SK-N-SH treated with all-trans-retinoic acid at 6 μM for 48 hours (cell line): ENCODE data around the gene WDR55.

Source experiments
- ATAC-seq: fragments of 200-7000 bp; cut with Tn5 transposase; 3 replicates; pipeline ENCODE4 v1.9.1; 2020; ENCODE audit warnings: mild to moderate bottlenecking, moderate library complexity
- ARNTL ChIP-seq: fragments of 450-650 bp; formaldehyde crosslinking; IDR thresholded peaks from 2 replicates; pipeline ENCODE4 v1.5.0; 2020; ENCODE audit warnings: low read depth, mild to moderate bottlenecking, moderate library complexity, borderline replicate concordance
- BACH2 ChIP-seq: fragments of 250-450 bp; sonication (Bioruptor Pico); IDR thresholded peaks from 2 replicates; pipeline ENCODE4 v1.9.0; 2021; ENCODE audit warnings: mild to moderate bottlenecking, borderline replicate concordance
- CSDC2 ChIP-seq: fragments of 250-450 bp; sonication (Bioruptor Pico); IDR thresholded peaks from 2 replicates; pipeline ENCODE4 v1.5.0; 2020; ENCODE audit warnings: mild to moderate bottlenecking, moderate library complexity
- ESRRG ChIP-seq: fragments of 250-450 bp; sonication (Bioruptor Pico); IDR thresholded peaks from 2 replicates; pipeline ENCODE4 v1.6.1; 2021; ENCODE audit warnings: mild to moderate bottlenecking
- GLIS3 ChIP-seq: fragments of 250-450 bp; sonication (Bioruptor Pico); IDR thresholded peaks from 2 replicates; pipeline ENCODE4 v1.5.0; 2020; ENCODE audit warnings: mild to moderate bottlenecking, moderate library complexity
- OSR1 ChIP-seq: fragments of 250-450 bp; sonication (Bioruptor Pico); IDR thresholded peaks from 2 replicates; pipeline ENCODE4 v1.8.0; 2022; ENCODE audit warnings: moderate library complexity, mild to moderate bottlenecking, inconsistent platforms
- RARB ChIP-seq: fragments of 250-450 bp; sonication (Bioruptor Pico); IDR thresholded peaks from 2 replicates; pipeline ENCODE4 v1.8.0; 2021; ENCODE audit warnings: mild to moderate bottlenecking, moderate library complexity
- SNAI2 ChIP-seq: fragments of 250-450 bp; sonication (Bioruptor Pico); IDR thresholded peaks from 2 replicates; pipeline ENCODE4 v1.5.0; 2020; ENCODE audit warnings: mild to moderate bottlenecking, moderate library complexity
- TCF4 ChIP-seq: fragments of 250-450 bp; sonication (Bioruptor Pico); IDR thresholded peaks from 2 replicates; pipeline ENCODE4 v1.8.0; 2021; ENCODE audit warnings: mild to moderate bottlenecking, moderate library complexity, borderline replicate concordance
- ZC3H10 ChIP-seq: fragments of 250-450 bp; sonication (Bioruptor Pico); IDR thresholded peaks from 2 replicates; pipeline ENCODE4 v1.5.1; 2021; ENCODE audit warnings: mild to moderate bottlenecking, moderate library complexity
- ZFP3 ChIP-seq: fragments of 250-450 bp; sonication (Bioruptor Pico); IDR thresholded peaks from 2 replicates; pipeline ENCODE4 v1.5.0; 2020; ENCODE audit warnings: mild to moderate bottlenecking, moderate library complexity
- ZFP30 ChIP-seq: fragments of 450-650 bp; formaldehyde crosslinking; IDR thresholded peaks from 2 replicates; pipeline ENCODE4 v1.5.0; 2022; ENCODE audit warnings: mild to moderate bottlenecking, moderate library complexity
- ZNF565 ChIP-seq: fragments of 450-650 bp; formaldehyde crosslinking; conservative IDR thresholded peaks from 2 replicates; pipeline ENCODE4 v1.5.0; 2020; ENCODE audit warnings: low read depth, mild to moderate bottlenecking, moderate library complexity
- ZNF70 ChIP-seq: fragments of 450-650 bp; formaldehyde crosslinking; IDR thresholded peaks from 2 replicates; pipeline ENCODE4 v1.5.0; 2020; ENCODE audit warnings: mild to moderate bottlenecking, moderate library complexity
- ZNF8 ChIP-seq: fragments of 450-650 bp; formaldehyde crosslinking; IDR thresholded peaks from 2 replicates; pipeline ENCODE4 v1.5.0; 2020; ENCODE audit warnings: mild to moderate bottlenecking, moderate library complexity
- TF ChIP-seq, protein P1 (sequence below): fragments of 250-450 bp; sonication (Bioruptor Pico); IDR thresholded peaks from 2 replicates; pipeline ENCODE4 v1.5.0; 2020; ENCODE audit warnings: mild to moderate bottlenecking, moderate library complexity
- TF ChIP-seq, protein P2 (sequence below): fragments of 250-450 bp; sonication (Bioruptor Pico); IDR thresholded peaks from 2 replicates; pipeline ENCODE4 v1.5.1; 2021; ENCODE audit warnings: mild to moderate bottlenecking, moderate library complexity
- TF ChIP-seq, protein P3 (sequence below): fragments of 250-450 bp; sonication (Bioruptor Pico); IDR thresholded peaks from 2 replicates; pipeline ENCODE4 v1.8.0; 2020; ENCODE audit warnings: mild to moderate bottlenecking, moderate library complexity, borderline replicate concordance
- TF ChIP-seq, protein P4 (sequence below): fragments of 250-450 bp; sonication (Bioruptor Pico); IDR thresholded peaks from 2 replicates; pipeline ENCODE4 v1.8.0; 2021; ENCODE audit warnings: low read depth, mild to moderate bottlenecking, moderate library complexity, borderline replicate concordance
- TF ChIP-seq, protein P5 (sequence below): fragments of 250-450 bp; sonication (Bioruptor Pico); IDR thresholded peaks from 2 replicates; pipeline ENCODE4 v1.5.1; 2020; ENCODE audit warnings: low read depth, mild to moderate bottlenecking, moderate library complexity

The WDR55 gene

DNA sequence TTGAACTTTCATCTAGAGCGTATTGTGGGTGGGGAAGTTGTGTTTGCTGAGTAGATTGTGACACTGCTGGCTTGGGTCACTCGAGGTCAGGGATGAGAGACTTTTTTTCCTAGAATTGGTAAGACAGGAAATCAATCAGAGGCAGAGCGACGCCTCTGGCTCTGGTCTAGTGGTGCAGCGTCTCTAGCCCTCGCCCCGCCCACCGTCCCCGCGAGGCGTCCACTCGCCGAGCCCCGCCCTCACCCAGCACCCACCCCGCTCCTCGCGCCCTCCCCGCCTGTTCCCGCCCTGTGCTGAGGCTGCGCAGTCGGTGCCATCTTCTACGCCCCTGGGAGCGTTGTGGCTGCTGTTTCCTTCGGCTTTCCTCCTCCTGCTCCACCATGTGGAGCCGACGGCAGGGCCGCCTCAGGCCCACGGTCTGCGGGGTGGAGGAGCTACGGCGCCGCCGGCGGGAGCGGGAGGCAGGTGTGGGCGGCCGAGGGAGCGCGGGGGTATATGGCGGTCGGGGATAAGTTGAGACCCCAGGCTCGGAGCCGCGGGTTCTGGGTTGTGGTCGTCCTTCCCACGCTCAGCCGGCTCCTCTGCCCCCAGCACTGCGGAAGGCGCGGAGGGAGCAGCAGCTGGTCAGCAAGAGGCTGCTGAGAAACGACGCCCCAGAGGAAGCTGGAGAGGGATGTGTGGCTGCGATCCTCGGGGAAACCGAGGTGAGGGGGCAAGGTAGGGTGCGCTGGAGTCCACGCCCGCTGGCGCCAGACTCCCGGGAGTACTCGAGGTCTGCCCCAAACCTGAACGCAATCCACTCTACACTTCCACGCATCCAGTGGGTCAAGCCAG is 25.3 kb upstream of the WDR55 start, which contains the start of gene TMCO6:
TMCO6 (plus strand) TSS at position 304 of the 834 bp plus-strand sequence; CDS start at position 381, 77 bp downstream.
- TF ChIP-seq ARNTL (CRISPR knock-in tag) (no peak), ZFP3 (CRISPR knock-in tag) (peak; percentile 47; the same call in 1 of the 2 replicates), ESRRG (CRISPR knock-in tag) (no peak), CSDC2 (0 out of 2 replicates have a peak, but pooled peaks have one; percentile 62), ZC3H10 (CRISPR knock-in tag) (no peak)
- TF ChIP-seq, protein P1, sequence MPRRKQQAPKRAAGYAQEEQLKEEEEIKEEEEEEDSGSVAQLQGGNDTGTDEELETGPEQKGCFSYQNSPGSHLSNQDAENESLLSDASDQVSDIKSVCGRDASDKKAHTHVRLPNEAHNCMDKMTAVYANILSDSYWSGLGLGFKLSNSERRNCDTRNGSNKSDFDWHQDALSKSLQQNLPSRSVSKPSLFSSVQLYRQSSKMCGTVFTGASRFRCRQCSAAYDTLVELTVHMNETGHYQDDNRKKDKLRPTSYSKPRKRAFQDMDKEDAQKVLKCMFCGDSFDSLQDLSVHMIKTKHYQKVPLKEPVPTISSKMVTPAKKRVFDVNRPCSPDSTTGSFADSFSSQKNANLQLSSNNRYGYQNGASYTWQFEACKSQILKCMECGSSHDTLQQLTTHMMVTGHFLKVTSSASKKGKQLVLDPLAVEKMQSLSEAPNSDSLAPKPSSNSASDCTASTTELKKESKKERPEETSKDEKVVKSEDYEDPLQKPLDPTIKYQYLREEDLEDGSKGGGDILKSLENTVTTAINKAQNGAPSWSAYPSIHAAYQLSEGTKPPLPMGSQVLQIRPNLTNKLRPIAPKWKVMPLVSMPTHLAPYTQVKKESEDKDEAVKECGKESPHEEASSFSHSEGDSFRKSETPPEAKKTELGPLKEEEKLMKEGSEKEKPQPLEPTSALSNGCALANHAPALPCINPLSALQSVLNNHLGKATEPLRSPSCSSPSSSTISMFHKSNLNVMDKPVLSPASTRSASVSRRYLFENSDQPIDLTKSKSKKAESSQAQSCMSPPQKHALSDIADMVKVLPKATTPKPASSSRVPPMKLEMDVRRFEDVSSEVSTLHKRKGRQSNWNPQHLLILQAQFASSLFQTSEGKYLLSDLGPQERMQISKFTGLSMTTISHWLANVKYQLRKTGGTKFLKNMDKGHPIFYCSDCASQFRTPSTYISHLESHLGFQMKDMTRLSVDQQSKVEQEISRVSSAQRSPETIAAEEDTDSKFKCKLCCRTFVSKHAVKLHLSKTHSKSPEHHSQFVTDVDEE (CRISPR knock-in tag): 0 out of 2 replicates have a peak, but pooled peaks have one; percentile 10
- TF ChIP-seq, protein P2, sequence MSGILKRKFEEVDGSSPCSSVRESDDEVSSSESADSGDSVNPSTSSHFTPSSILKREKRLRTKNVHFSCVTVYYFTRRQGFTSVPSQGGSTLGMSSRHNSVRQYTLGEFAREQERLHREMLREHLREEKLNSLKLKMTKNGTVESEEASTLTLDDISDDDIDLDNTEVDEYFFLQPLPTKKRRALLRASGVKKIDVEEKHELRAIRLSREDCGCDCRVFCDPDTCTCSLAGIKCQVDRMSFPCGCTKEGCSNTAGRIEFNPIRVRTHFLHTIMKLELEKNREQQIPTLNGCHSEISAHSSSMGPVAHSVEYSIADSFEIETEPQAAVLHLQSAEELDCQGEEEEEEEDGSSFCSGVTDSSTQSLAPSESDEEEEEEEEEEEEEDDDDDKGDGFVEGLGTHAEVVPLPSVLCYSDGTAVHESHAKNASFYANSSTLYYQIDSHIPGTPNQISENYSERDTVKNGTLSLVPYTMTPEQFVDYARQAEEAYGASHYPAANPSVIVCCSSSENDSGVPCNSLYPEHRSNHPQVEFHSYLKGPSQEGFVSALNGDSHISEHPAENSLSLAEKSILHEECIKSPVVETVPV: no peak
- peak; percentile 97 for ATAC-seq

DNA sequence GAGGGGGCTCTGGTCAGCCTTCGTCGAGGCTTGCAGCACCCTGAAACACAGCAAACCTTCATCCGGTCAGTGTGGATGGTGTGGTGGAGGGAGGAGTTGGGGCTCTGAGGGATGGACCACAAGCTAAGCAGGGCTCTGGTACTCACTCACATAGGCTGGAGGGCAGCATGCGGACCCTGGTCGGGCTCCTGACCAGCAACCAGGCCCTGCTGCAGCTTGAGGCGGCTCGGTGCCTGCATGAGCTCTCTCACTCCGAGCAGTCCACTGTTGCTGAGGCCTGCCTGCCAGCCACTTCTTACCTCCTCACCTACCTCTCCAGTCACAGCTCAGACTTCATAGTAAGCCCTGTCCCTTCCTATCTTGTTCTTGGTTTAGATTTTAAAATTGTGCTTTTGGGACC is 23.0 kb upstream of the WDR55 start:
- ATAC-seq: no peak
- TF ChIP-seq ZC3H10 (CRISPR knock-in tag) (no peak), GLIS3 (CRISPR knock-in tag) (no peak), ZFP30 (CRISPR knock-in tag) (no peak), ESRRG (CRISPR knock-in tag) (no peak), ZNF70 (no peak), ZFP3 (CRISPR knock-in tag) (no peak), ARNTL (CRISPR knock-in tag) (no peak), BACH2 (CRISPR knock-in tag) (no peak), TCF4 (CRISPR knock-in tag) (no peak)
- TF ChIP-seq, protein P3, sequence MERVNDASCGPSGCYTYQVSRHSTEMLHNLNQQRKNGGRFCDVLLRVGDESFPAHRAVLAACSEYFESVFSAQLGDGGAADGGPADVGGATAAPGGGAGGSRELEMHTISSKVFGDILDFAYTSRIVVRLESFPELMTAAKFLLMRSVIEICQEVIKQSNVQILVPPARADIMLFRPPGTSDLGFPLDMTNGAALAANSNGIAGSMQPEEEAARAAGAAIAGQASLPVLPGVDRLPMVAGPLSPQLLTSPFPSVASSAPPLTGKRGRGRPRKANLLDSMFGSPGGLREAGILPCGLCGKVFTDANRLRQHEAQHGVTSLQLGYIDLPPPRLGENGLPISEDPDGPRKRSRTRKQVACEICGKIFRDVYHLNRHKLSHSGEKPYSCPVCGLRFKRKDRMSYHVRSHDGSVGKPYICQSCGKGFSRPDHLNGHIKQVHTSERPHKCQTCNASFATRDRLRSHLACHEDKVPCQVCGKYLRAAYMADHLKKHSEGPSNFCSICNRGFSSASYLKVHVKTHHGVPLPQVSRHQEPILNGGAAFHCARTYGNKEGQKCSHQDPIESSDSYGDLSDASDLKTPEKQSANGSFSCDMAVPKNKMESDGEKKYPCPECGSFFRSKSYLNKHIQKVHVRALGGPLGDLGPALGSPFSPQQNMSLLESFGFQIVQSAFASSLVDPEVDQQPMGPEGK (CRISPR knock-in tag): no peak
- TF ChIP-seq, protein P1 (CRISPR knock-in tag): no peak
- TF ChIP-seq, protein P4, sequence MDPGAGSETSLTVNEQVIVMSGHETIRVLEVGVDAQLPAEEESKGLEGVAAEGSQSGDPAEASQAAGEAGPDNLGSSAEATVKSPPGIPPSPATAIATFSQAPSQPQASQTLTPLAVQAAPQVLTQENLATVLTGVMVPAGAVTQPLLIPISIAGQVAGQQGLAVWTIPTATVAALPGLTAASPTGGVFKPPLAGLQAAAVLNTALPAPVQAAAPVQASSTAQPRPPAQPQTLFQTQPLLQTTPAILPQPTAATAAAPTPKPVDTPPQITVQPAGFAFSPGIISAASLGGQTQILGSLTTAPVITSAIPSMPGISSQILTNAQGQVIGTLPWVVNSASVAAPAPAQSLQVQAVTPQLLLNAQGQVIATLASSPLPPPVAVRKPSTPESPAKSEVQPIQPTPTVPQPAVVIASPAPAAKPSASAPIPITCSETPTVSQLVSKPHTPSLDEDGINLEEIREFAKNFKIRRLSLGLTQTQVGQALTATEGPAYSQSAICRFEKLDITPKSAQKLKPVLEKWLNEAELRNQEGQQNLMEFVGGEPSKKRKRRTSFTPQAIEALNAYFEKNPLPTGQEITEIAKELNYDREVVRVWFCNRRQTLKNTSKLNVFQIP: no peak

DNA sequence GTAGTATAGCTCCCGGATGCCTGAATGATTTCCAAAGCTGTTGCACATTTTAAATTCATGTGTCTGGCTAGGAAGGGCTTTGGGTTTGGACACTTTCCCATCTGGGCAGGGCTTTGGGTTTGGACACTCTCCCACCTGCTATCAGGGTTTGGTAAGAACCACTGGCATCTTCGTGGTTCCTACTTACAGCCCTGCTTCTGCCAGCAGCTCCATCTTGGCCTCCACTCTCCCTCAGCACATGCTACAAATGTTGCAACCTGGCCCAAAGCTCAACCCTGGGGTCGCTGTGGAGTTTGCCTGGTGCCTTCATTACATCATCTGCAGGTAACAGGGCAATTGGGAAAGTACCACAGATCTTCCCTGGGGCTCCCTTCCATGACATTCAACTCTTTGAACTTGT is 22.0 kb upstream of the WDR55 start:
- no peak for ATAC-seq
- TF ChIP-seq OSR1 (CRISPR knock-in tag): no peak
- TF ChIP-seq TCF4 (CRISPR knock-in tag): no peak
- no peak for TF ChIP-seq BACH2 (CRISPR knock-in tag)
- TF ChIP-seq RARB (CRISPR knock-in tag): no peak
- TF ChIP-seq SNAI2: no peak
- no peak for TF ChIP-seq ESRRG (CRISPR knock-in tag)
- no peak for TF ChIP-seq GLIS3 (CRISPR knock-in tag)
- TF ChIP-seq ZNF8 (CRISPR knock-in tag): no peak
- TF ChIP-seq, protein P5, sequence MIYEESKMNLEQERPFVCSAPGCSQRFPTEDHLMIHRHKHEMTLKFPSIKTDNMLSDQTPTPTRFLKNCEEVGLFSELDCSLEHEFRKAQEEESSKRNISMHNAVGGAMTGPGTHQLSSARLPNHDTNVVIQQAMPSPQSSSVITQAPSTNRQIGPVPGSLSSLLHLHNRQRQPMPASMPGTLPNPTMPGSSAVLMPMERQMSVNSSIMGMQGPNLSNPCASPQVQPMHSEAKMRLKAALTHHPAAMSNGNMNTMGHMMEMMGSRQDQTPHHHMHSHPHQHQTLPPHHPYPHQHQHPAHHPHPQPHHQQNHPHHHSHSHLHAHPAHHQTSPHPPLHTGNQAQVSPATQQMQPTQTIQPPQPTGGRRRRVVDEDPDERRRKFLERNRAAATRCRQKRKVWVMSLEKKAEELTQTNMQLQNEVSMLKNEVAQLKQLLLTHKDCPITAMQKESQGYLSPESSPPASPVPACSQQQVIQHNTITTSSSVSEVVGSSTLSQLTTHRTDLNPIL (CRISPR knock-in tag): no peak
- TF ChIP-seq, protein P1 (CRISPR knock-in tag): no peak
- no peak for TF ChIP-seq ZNF565 (CRISPR knock-in tag)
- no peak for TF ChIP-seq ZFP3 (CRISPR knock-in tag)
- TF ChIP-seq CSDC2: no peak
